HG02840 (cell line): ENCODE measurements around the gene TOR4A.
A peak's percentile ranks its signal among the peaks of the same experiment; 100 is the strongest.

ENCODE experiments used
- ATAC-seq: cut with Tn5 transposase; IDR thresholded peaks from one replicate; pipeline ENCODE4 v1.9.1; 2021; ENCODE audit warnings: mild to moderate bottlenecking, moderate library complexity, moderate number of reproducible peaks; ENCODE audit not compliant: unreplicated experiment, low FRiP score

TOR4A gene

DNA sequence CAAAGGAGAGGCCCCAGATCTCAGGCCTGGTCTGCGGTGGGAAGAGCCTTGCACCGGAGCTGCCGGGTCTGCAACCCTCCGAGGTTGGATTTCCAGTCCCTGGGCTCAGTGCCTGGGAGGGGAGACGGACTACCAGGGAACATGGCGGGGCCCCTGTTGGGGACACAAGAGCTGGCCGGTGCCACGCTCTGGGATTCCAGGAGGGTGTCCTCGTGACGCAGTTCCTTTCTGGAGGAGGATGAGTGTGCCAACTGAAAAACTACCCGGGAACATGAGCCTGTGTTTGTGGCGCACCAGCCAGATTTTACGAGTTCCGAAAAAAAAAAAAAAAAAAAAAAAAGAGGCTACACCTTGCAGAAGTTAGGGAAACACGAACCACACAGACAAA is 15.6 kb downstream of the TOR4A start:
- ATAC-seq: no peak

DNA sequence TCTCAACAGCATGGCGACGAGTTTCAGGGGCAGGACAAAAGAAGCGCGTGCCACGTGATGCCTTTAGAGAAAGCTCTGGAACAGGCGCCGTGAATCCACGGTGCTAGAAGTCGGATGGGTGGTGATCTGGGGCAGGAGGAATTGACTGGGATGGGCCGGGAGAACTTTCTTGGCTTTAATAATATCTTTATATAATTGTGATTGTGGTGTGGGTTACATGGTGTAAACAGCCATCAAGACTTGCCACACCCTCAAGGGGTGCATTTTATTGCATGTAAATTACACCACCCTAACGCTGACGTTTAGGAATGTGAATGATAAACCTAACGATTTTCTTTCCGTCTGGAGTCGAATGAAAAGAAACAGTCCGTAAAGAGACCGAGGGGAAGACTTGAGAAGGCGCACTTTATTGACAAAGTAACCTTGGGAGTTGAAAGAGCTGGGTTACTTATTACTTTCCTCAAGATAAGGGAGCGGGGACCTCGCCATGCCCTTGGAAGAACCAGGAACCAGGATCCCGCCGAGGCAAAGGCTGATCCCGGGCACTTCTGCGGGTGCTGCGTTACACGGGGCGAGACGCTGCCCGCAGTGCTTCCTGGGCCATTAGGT is 16.1 kb downstream of the TOR4A start:
- ATAC-seq: no peak

DNA sequence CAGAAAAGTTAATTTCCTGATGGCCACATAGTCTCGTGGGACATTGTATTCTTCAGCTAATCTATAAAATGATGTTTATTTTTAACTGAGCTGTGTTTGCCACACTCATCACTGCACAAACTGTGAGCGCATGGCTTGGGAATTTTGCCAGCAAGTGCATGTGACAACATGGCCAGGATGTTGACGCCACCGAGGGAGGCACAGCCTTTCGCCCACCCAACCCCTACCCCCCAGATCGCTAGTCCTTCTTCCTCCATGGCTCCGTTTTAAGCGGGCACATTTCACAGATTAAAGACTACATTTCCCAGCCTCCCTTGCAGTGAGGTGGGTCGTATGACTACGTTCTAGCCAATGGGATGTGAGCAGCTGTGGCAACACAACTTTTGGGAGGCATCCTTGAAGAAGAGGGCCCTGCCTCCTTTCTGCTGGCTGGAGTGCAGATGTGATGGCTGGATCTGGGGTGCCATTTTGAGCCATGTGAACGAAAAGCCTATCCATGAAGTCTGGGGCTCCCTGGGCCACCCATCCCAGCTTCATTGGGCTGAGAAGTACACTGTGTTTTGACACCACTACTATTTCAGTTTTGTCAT is 16.7 kb downstream of the TOR4A start:
- no peak for ATAC-seq

DNA sequence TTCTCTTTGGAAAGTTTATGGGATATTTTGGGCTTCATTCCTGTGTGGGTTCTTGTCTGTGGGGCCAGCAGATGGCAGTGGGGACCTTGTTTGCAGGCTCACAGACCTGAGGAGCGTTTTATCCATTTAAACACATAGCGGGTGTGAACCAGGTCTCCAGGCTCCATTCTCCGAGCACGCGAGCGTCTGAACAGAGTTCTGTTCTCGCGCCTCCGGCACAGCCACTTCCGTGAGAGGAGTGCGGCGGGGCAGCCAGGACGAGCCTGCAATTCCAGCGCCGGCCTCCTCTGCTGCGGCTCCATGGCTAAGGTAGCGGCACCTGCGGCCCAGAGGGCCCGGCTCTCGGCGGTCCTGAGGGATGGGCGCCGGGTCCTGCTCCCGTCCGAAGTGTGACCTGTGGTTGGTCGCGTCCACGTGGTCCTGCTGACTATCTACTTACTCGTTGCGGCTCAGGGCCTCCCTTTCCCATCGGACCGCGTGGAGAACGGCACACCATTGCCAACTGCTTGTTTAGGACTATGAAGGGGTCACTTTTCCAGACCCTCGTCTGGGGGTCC is 17.2 kb downstream of the TOR4A start:
- no peak for ATAC-seq

DNA sequence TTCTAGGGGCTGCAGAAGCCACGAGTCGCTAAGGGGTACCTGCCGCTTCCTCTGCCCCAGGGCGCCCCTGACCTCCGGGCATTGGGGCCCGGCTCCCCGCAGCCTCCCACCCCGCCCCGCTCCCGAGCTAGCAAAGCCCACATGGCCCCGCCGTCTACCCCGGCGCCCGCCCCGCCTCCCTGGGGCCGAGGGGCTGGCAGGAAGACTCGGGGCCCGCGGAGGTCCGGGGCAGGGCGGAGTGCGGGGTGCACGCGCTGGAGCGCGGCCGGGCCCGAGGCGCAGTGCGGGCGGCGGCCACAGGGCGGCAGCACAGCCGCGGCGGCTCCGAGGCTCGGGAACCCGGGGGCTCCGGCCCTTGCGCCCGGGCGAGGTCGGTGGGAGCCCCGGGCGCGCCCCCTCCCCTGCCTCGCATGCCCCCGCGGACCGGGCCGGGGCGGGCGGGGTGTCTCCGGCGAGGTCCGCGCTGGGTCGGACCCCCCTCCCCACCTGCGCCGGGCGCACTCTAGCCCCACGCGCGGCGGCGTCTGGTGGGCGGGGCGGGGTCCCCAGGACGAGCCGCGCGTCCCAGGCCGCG is 17.8 kb downstream of the TOR4A start:
- ATAC-seq: no peak

DNA sequence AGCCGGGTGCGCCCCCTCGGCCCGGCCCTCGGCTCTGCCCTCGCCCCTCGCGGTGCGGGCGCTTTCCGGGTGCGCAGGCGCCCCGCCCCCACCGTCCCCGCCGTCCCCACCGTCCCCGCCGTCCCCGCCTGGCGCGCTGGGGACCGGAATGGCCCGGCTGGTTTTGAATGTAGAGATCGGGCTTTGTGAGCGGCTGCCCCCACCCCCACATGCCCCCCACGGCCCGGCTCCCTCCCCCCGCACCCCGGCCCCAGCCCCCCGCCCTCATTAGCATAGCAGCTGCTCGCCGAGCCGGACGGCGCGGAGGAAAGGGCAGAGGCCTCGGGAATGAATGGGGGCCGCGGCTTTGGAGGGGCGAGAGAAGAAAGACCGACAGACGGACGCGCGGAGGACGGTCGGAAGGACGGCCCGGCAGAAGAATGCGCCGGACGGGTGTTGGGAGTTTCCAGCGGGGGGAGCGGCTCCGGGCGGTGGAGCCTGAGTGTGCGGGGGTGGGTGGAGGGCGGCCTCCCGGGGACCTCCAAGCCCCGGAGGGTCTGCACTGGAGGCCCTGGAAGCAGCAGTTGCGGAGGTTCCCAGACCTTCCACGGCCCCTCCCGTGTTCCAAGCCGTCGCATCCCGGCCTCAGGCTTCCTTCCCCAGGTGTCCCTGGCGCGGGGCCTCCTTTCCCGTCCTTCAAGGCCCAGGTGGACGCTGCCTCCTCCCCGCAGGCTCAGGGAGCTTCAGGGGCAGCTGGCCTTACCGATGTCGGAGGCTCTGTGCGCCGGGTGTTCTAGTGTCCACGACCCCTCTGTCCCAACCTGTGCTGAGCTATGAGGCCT is 18.5 kb downstream of the TOR4A start:
- no peak for ATAC-seq

DNA sequence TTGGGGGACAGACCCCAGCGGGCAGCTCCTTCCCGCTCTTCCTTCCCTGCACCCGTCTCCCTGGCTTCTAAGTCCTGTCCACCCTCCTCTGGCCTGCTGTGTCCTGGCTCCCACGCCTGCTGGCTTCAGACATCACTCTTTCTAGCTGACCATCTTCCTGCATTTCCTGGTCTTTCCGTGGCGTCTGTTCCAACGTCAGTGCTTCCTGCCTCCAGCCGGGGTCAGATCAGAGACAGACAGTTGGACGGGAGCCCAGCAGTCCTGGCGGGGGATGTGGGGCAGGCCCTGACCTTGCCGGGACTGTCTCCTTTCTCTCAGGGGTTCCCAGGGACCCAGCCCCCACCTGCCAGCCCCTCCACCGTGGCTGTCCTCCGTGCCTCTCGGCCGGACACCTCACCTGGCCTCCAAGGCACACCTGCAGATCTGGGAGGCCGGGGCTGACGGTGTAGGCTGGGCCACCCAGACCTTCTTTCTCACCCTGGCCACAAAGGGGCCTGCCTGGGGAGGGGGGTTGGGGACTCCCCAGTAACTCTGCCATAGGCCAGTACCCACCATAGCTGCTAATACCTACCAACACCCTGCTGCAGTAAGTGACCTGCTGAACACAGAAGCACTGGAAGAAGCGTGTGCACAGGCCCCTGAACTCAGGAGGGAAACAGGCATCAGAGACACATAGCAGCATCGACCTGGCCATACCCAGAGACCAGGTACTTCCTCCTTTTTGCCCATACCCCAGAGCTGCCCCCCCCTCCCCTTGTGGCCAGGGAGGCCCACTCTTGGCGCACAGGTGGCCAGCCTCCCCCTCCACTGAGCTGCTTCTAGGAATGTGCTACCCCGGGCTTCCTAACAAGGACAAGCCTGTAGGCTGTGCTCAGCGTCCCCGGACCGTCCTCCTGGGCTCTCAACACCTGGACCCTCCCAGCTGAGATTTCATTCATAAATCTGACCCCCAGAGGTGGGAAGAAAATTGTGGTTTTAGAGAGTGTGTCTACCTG is 19.4 kb downstream of the TOR4A start:
- ATAC-seq: no peak

DNA sequence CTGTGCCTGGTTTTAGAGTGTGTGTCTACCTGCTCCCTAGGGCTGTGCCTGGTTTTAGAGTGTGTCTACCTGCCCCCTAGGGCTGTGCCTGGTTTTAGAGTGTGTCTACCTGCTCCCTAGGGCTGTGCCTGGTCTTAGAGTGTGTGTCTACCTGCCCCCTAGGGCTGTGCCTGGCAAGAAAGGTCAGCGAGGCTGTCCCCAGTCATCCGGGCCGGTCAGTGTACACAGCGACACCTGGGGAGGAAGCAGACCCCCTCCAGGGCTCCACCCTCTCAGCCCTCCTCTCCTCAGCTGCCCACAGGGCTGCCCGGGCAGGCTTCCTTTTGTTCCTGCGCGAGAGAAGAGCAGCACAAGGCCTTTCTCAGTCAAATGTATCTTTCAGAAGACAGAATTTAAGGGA is 20.4 kb downstream of the TOR4A start:
- no peak for ATAC-seq

DNA sequence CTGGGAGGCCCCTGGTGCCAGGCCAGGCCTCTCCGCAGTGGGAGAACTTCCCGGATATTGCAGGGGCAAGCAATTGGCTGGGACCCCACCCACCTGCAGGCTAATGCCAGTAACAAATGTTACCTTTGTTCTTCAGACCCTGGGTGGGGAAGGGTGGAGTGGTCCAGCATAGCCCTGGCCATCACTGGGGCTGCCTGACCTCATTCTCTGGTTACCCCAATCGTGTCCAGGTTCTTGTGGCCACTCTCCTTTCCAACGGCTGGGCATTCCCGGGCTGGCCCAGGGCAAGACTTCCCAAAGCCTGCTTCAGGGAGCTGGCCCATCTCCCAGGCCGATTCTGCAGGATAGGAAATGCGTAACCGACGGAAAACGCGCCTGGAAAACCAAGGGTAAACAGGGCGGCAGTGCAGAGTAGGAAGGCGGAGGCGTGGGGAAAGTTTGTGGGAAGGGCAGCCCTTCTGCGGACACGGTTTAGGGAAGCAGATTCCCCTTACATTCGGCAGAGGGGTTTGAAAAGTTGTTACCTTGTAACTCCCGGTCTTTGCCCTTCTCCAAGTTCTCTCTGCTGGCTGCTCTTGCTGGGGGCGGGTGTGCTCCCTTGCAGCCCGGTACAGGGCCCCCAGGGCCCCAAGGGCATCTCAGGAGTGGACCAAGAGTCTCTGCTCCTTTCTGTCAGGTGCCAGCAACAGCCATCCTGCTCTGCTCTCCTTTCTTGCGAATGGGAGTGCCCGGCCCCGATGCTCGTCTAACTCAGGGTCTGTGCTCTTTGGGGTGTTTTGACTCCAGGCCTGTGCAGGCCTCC is 21.1 kb downstream of the TOR4A start:
- no peak for ATAC-seq

DNA sequence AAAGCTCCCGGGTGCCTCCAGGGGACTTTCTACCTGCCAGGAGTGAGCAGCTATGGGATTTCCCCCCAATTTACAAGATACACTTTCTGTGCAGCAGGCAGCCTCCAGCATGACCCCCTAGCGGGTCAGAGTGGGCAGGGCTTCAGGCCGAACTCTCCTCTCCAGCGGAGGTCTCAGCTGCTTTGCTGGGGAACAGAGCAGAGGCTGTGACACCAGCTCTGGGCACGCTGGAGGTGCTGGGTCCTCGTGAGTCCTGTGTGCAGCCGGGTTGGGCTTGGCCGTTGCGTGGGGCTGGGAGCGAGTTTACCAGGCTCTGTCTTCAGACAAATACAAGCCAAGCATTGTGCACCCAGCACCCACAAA is 21.7 kb downstream of the TOR4A start:
- ATAC-seq: no peak

DNA sequence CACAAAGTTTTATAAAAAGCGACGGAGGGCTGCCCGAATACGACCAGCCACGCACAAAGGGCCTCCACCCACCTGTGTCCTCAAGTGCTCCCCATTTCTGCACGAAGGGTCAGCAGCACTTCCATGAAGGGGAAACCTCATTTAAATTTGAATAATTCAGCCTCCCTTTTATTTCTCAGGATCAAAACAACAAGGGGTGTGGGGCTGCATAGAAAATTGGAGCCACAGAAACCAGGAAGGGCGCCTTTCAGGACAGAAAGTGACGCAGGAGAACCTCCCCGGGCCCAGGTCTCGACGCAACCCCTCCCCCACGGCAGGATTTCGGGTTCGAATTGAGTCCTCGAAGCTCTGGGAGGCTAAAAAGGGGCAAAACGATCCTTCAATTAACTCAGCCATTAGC is 22.4 kb downstream of the TOR4A start:
- ATAC-seq: no peak

DNA sequence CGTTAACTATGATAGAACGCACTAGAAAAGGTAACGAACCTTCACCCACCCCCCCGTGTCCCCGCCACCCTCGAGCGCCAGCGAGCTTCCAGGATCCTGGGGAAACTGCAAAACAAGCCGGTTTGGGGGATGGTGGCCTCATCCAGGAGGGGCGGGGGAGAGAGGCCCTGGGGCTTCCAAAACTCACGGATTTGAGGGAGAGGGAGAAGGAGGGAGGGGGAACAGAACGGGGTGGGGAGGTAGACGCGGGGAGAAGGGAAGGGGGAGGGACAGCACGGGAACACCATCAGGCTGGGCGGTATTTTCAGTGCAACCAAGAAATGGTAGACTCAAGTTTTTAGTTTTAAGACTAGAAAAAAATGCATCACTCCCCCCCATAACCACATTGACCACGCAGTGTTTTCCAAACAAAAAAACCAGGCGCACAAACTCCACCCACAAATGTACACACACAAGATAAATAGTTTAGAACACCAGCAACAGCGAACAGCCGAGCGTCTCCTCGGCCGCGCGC is 23.1 kb downstream of the TOR4A start:
- no peak for ATAC-seq

DNA sequence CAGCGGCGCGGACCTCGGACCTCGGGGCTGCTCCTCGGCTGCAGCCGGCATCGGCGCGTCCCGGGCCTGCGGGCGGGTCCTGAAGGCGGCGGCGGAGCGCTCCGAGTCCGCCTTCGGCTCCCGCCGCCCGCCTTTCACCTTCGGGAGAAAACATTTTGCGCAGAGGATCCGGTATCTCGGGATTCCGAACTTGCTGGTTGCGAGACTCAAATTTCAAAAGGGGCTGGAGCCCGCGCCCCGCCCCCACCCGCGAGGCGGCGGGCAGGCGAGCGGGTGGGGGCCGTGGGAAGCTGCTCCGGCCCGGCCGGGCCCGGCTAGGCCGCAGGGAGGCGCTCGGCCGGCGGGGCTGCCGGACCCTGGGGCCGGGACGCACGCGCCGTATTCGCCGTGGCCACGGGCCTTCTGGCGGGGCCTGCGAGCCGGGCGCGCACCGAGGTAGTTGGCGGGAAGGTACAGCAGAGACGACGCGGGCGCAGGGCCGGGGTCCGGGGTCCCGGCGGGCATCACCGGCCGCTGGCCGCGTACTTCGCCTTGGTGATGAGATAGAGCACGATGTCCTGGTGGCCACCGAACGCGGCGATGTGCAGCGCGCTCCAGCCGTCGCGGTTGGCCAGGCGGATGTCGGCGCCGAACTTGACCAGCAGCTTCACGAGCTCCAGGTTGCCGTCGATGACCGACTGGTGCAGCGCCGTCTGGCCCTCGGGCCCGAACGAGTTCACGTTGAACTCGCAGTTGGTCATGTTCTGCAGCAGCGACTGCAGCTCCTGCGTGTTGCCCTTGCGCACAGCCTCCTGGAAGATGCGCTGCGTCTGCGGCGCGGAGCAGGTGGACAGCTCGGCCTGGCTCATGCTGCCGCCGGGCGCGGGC is 23.8 kb downstream of the TOR4A start:
- peak; percentile 18 for ATAC-seq

DNA sequence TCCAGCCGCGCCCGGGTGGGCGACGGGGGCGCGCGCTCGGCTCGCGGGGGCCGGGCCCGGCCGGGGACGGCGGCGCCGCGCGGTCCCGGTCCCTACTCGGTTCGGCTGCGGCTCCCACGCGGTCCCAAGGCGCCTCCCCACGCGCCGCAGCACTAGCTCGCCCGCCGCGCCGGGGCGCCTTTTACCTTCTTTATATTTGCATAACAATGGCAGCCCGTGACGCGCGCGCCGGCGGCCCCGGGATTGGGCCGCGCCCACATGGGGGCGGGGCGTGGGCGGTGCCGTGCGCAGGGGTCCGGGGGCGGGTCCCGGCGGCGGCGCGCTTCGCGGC is 24.6 kb downstream of the TOR4A start, which contains the start of gene NRARP:
Gene NRARP (minus strand): TSS at position 154 of the 331 bp plus-strand sequence. CDS start 343 bp downstream, outside the sequence.
- ATAC-seq: peak; percentile 63

DNA sequence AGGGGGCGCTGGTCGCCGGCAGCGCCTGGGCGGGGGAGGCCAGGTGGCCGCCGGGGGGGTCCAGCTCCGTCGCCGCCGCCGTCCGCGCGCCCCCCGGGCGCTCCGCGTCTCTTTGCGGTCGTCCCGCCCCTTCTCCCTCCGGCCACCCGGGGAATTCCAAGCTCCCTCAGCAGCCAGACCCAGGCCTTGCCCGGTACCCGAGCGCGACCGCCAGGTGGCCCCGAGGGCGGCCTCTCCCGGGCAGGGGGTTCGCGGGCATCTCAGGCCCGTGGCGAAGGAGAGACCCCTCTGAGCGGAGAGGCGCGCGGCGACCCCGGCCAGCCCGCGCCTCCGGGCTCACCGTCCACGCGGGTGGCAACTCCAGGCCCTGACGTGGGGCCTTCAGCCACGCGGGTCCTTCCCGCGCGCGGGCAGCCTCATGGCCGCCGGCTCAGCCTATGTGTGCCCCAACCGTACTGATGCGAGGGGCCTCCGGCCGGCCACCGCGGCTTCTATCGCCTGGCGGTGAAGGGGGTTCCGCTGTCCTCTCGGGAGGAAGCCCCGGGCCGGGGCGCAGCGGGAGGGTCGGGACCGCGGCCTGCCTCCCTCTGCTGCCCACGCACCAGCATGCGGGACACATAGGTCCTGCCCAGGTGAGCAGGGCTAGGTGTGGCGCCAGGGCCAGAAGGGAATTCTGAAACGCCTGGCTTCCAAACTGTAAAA is 25.1 kb downstream of the TOR4A start:
- peak; percentile 37 for ATAC-seq

DNA sequence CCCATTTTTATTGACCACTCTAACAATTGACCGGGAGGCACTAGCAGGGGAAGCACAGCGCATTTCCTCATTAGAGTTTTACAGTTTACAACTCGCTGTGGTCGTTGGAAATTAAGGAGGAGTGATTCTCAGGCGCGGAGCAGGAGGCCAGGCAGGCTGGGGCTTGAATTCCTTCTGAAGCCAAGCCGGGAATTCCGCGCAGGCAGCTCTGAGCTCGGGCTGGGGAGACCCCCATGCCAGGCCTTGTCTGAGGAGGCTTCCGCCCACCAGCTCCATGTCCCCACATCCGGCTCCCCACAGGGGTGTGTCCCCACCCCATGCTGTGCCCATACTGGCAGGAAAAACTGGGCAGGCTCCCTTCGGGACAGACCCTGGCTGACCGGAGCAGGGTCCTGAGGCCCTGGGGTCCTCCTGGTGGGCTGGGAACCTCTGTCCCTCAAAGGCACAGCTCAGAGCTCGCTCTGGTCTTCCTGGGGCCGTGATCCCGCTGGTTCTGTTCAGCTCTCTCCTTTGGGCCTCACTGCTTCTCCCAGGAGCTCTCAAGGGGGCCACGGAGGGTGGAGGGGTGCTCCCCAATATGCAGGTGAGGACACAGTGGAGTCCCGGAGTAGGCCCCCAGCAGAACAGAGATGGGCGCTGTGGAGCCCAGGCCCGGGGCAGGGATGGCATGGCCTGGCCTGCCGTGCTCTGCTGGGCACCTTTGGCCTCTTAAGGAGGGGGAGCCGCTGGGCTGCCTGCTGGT is 25.8 kb downstream of the TOR4A start:
- no peak for ATAC-seq

DNA sequence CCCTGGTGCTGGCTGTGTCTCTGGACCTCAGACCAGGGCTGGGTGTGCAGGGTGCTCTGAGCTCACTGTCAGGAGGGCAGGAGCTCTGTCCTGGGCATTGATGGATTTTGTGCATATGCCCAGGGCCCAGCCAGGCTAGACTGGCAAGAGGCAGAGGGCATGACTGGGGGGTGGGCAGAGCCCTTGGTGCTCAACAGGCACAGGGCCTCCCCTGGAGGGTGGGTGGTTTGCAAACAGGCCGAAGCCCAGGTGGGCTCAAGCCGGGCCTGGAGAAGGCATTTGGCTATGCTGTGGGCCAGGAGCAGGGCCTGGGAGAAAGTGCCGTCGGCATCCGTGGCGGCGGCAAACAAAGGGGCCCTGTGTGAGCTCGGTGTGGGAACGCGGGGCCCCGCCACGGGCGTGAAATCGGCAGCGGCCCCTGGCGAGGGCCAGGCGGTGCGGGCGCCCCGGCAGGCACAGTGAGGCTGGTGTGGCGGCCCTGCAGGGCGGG is 26.4 kb downstream of the TOR4A start:
- ATAC-seq: no peak
